DMS114 treated with DMSO at 0.1 percent for 48 hours (cell line): ENCODE measurements around the gene TTC4.

Source experiments
- DNase-seq: peaks from one replicate; lab custom pipeline; 2025; ENCODE audit not compliant: unreplicated experiment; lab: John Stamatoyannopoulos, UW

The TTC4 gene

GRCh38 chr1:54715493-54716298 lies at the start of gene TTC4:
Gene TTC4, plus strand, starts transcription at chr1:54715861. Its CDS starts 48 bp downstream, at chr1:54715909.
- peak; percentile 68 for DNase-seq

- no peak for DNase-seq
These were observed 49.3 kb upstream of the TTC4 start for GRCh38 chr1:54666333-54666732.

GRCh38 chr1:54667797-54668196 lies 47.9 kb upstream of the TTC4 start:
- no peak for DNase-seq

- no peak for DNase-seq
These were observed 47.1 kb upstream of the TTC4 start for GRCh38 chr1:54668567-54668966.

- peak; percentile 40 for DNase-seq
These were observed 43.6 kb upstream of the TTC4 start for GRCh38 chr1:54671985-54672608.

- no peak for DNase-seq
These were observed 36.7 kb upstream of the TTC4 start for GRCh38 chr1:54678776-54679643.

GRCh38 chr1:54679706-54680105 lies 36.0 kb upstream of the TTC4 start:
- no peak for DNase-seq

GRCh38 chr1:54680387-54680786 lies 35.3 kb upstream of the TTC4 start:
- no peak for DNase-seq

- DNase-seq, result no peak
These were observed 34.3 kb upstream of the TTC4 start for GRCh38 chr1:54681358-54681757.

GRCh38 chr1:54683453-54683852 lies 32.2 kb upstream of the TTC4 start:
- no peak for DNase-seq

- no peak for DNase-seq
These were observed 30.2 kb upstream of the TTC4 start for GRCh38 chr1:54685335-54685905.

GRCh38 chr1:54686155-54686554 lies 29.5 kb upstream of the TTC4 start:
- DNase-seq, result no peak

- DNase-seq, result no peak
These were observed 20.9 kb upstream of the TTC4 start for GRCh38 chr1:54694771-54695170.

GRCh38 chr1:54695221-54695620 lies 20.4 kb upstream of the TTC4 start:
- no peak for DNase-seq

- DNase-seq, result no peak
These were observed 19.9 kb upstream of the TTC4 start for GRCh38 chr1:54695764-54696163.

GRCh38 chr1:54696262-54696661 lies 19.4 kb upstream of the TTC4 start:
- DNase-seq, result no peak

GRCh38 chr1:54697896-54698295 lies 17.8 kb upstream of the TTC4 start:
- no peak for DNase-seq

GRCh38 chr1:54698346-54698745 lies 17.3 kb upstream of the TTC4 start:
- DNase-seq, result no peak

GRCh38 chr1:54699936-54700525 lies 15.6 kb upstream of the TTC4 start:
- DNase-seq, result no peak

- no peak for DNase-seq
These were observed 14.6 kb upstream of the TTC4 start for GRCh38 chr1:54701066-54701465.

GRCh38 chr1:54701996-54702395 lies 13.7 kb upstream of the TTC4 start:
- no peak for DNase-seq
